Measurements from ENCODE around the gene BMP6. TPM values are rescaled to one million over a fixed set of nuclear protein-coding genes. Genes with fewer than 3 reads are reported as not detected.

BMP6 gene
- total RNA-seq, 1 experiment from 2014 or later, result 1.6 TPM

GRCh38 chr6:7901056-7901455 is 175.2 kb downstream of the BMP6 start:
- Histone ChIP-seq H3K36me3 (ENCODE audit: control insufficient read depth in 1 of 2, insufficient read depth in 2 of 2, low read length in 2 of 2) (peaks cover 53 to 68% of the 10 kb centered on the region in 2 experiments; a peak in 3 of 4 replicates), H4K20me1 (ENCODE audit: insufficient read depth) (no peaks in the 10 kb centered on the region), H3K9me3 (ENCODE audit: control insufficient read depth in 1 of 2, insufficient read depth in 1 of 2, low read depth in 1 of 2, low read length in 2 of 2) (no peaks in the 10 kb centered on the region), H3K4me3 (replicated peaks in 1 of 2; ENCODE audit: low read depth in 1 of 2, low read length in 2 of 2) (no peak overlapping the region), H3K4me1 (ENCODE audit: control insufficient read depth in 1 of 2, insufficient read depth in 2 of 2, low read length in 2 of 2) (no peaks in the 10 kb centered on the region), H3K27ac (ENCODE audit: low read depth, low read length) (no peak overlapping the region), H3K79me2 (ENCODE audit: insufficient read depth, low read length) (peaks cover 85% of the 10 kb centered on the region), H3K9me2 (ENCODE audit: insufficient read depth) (no peaks in the 10 kb centered on the region), H3K9ac (ENCODE audit: low read length) (no peak overlapping the region), H3K27me3 (ENCODE audit: insufficient read depth, low read length) (no peaks in the 10 kb centered on the region), H3K4me2 (ENCODE audit: low read length) (no peak overlapping the region), H2AFZ (ENCODE audit: low read depth, low read length, poor library complexity, severe bottlenecking) (no peak overlapping the region)
- RAD21 ChIA-PET (ENCODE audit: low non-redundant PET in 1 of 2, low total read pairs in 2 of 2, uncharacterized antibody in 2 of 2, unreplicated experiment in 2 of 2), result no interaction called here
- CTCF ChIA-PET, result no interaction called here
- TF ChIP-seq ZBTB33 (IDR thresholded peaks at IDR 0.05; ENCODE audit: extremely low read depth, insufficient replicate concordance, low read length) (no peak), RAD21 (IDR thresholded peaks at IDR 0.05; ENCODE audit: low read depth) (no peak), REST (IDR thresholded peaks at IDR 0.05; ENCODE audit: low read depth) (no peak), CEBPB (IDR thresholded peaks at IDR 0.05; ENCODE audit: low read depth) (no peak), JUND (IDR thresholded peaks at IDR 0.05) (no peak), ZNF274 (IDR thresholded peaks at IDR 0.05; ENCODE audit: low read depth, low read length) (no peak), ELF1 (IDR thresholded peaks at IDR 0.05; ENCODE audit: borderline replicate concordance, low read depth) (no peak), ZFX (IDR thresholded peaks at IDR 0.05) (no peak), POLR2A (IDR thresholded peaks at IDR 0.05; ENCODE audit: borderline replicate concordance, extremely low read depth, insufficient read depth, insufficient read length) (no peak), SIN3A (IDR thresholded peaks at IDR 0.05; ENCODE audit: low read depth) (no peak)
- POLR2A ChIA-PET, result no interaction called here
- ATAC-seq (no peak), DNase-seq (ENCODE audit: low read depth, low spot score) (no peak)
- BruUV-seq (replicated peaks), result no TSS peak
- intact Hi-C loops (cut with micrococcal nuclease), result no loop called here

Data from HCT116 (cell line).